ENCODE results near the gene DDX50.
A peak's percentile ranks its signal among the peaks of the same experiment; 100 is the strongest.
"Not testable (repeated sequence)": the region's sequence is repeated elsewhere in the genome, so short reads cannot be mapped to it uniquely, and the experiment has no call there.

DDX50 gene

GRCh38 chr10:68901105-68901927 lies at the start of gene DDX50:
Gene DDX50 (plus strand): TSS chr10:68901315. CDS start chr10:68901385, 70 bp downstream.
- peak; percentile 98 for DNase-seq (ENCODE audit: low read depth)

GRCh38 chr10:68856352-68856751 lies 44.8 kb upstream of the DDX50 start:
- DNase-seq (ENCODE audit: low read depth), result no peak

- DNase-seq (ENCODE audit: low read depth), result no peak
Measured at GRCh38 chr10:68857005-68857404, 44.1 kb upstream of the DDX50 start.

GRCh38 chr10:68861253-68861652 lies 39.9 kb upstream of the DDX50 start:
- peak; percentile 6 for DNase-seq (ENCODE audit: low read depth)

GRCh38 chr10:68864611-68865010 lies 36.5 kb upstream of the DDX50 start:
- DNase-seq (ENCODE audit: low read depth), result no peak

GRCh38 chr10:68868173-68868572 lies 32.9 kb upstream of the DDX50 start:
- not testable (repeated sequence) for DNase-seq (ENCODE audit: low read depth)

GRCh38 chr10:68869623-68870022 lies 31.5 kb upstream of the DDX50 start:
- peak; percentile 70 for DNase-seq (ENCODE audit: low read depth)

GRCh38 chr10:68870061-68870460 lies 31.1 kb upstream of the DDX50 start:
- no peak for DNase-seq (ENCODE audit: low read depth)

GRCh38 chr10:68870545-68871104 lies 30.5 kb upstream of the DDX50 start:
- no peak for DNase-seq (ENCODE audit: low read depth)

GRCh38 chr10:68871105-68871711 lies 29.9 kb upstream of the DDX50 start:
- DNase-seq (ENCODE audit: low read depth), result peak; percentile 43

GRCh38 chr10:68871731-68872342 lies 29.3 kb upstream of the DDX50 start:
- DNase-seq (ENCODE audit: low read depth), result peak; percentile 93

- DNase-seq (ENCODE audit: low read depth), result no peak
Measured at GRCh38 chr10:68876246-68877138, 24.6 kb upstream of the DDX50 start.

- DNase-seq (ENCODE audit: low read depth), result no peak
Measured at GRCh38 chr10:68877482-68878110, 23.5 kb upstream of the DDX50 start.

GRCh38 chr10:68878496-68878895 lies 22.6 kb upstream of the DDX50 start:
- no peak for DNase-seq (ENCODE audit: low read depth)

GRCh38 chr10:68879628-68880027 lies 21.5 kb upstream of the DDX50 start:
- DNase-seq (ENCODE audit: low read depth), result no peak

- no peak for DNase-seq (ENCODE audit: low read depth)
Measured at GRCh38 chr10:68880181-68880580, 20.9 kb upstream of the DDX50 start.

- no peak for DNase-seq (ENCODE audit: low read depth)
Measured at GRCh38 chr10:68895041-68895440, 6.1 kb upstream of the DDX50 start.

GRCh38 chr10:68897336-68897741 lies 3.8 kb upstream of the DDX50 start:
- peak; percentile 68 for DNase-seq (ENCODE audit: low read depth)

GRCh38 chr10:68899186-68899745 lies 1.8 kb upstream of the DDX50 start:
- DNase-seq (ENCODE audit: low read depth), result no peak

GRCh38 chr10:68900427-68901104 lies 549 bp upstream of the DDX50 start:
- DNase-seq (ENCODE audit: low read depth), result no peak

All from fibroblast of gingiva (primary cell).